ENCODE measurements around the gene SLC25A6.
"Not testable (repeated sequence)": the region's sequence is repeated elsewhere in the genome, so short reads cannot be mapped to it uniquely, and the experiment has no call there.

SLC25A6 gene

GRCh38 chrX:1389181-1389992 is 2.5 kb downstream of the SLC25A6 start:
- DNase-seq, result no peak

GRCh38 chrX:1388651-1389050 is 3.3 kb downstream of the SLC25A6 start:
- DNase-seq, result no peak

GRCh38 chrX:1387141-1387776 is 4.7 kb downstream of the SLC25A6 start:
- DNase-seq, result no peak

- DNase-seq, result no peak
Measured at GRCh38 chrX:1386338-1387127, 5.4 kb downstream of the SLC25A6 start.

- no peak for DNase-seq
Measured at GRCh38 chrX:1385253-1386223, 6.4 kb downstream of the SLC25A6 start.

- no peak for DNase-seq
Measured at GRCh38 chrX:1384658-1385252, 7.2 kb downstream of the SLC25A6 start.

GRCh38 chrX:1380672-1381233 is 11.2 kb downstream of the SLC25A6 start:
- DNase-seq, result no peak

- no peak for DNase-seq
Measured at GRCh38 chrX:1378306-1378759, 13.6 kb downstream of the SLC25A6 start.

GRCh38 chrX:1368385-1368698 is 23.6 kb downstream of the SLC25A6 start:
- no peak for DNase-seq

- not testable (repeated sequence) for DNase-seq
Measured at GRCh38 chrX:1366363-1366762, 25.6 kb downstream of the SLC25A6 start.

GRCh38 chrX:1361910-1362309 is 30.0 kb downstream of the SLC25A6 start:
- no peak for DNase-seq

- DNase-seq, result no peak
Measured at GRCh38 chrX:1361275-1361674, 30.6 kb downstream of the SLC25A6 start.

- DNase-seq, result no peak
Measured at GRCh38 chrX:1360171-1360570, 31.7 kb downstream of the SLC25A6 start.

GRCh38 chrX:1359477-1359873 is 32.4 kb downstream of the SLC25A6 start:
- DNase-seq, result no peak

GRCh38 chrX:1358793-1359476 is 33.0 kb downstream of the SLC25A6 start:
- no peak for DNase-seq

- no peak for DNase-seq
Measured at GRCh38 chrX:1357993-1358392, 33.9 kb downstream of the SLC25A6 start.

GRCh38 chrX:1355131-1356046 is 36.5 kb downstream of the SLC25A6 start:
- DNase-seq, result no peak

GRCh38 chrX:1354036-1355019 is 37.6 kb downstream of the SLC25A6 start:
- no peak for DNase-seq
